Lung (tissue), 13 donors: Measurements from ENCODE around the gene EEF1B2. TPM values are rescaled to one million over a fixed set of nuclear protein-coding genes. Genes with fewer than 3 reads are reported as not detected.

Experiments
- ATAC-seq: fragments of 200-7000 bp; cut with Tn5 transposase; one replicate; pipeline ENCODE4 v1.9.1; 2020; ENCODE audit warnings: moderate number of reproducible peaks; ENCODE audit not compliant: insufficient read depth, low FRiP score
- DNase-seq, 3 donors: peaks; one replicate each; pipeline ENCODE4 v3.0.0-alpha.2; 2013 to 2017
- H3K27ac ChIP-seq, 2 donors: one replicate each; pipeline ENCODE4 v1.5.1; 2013; ENCODE audit warnings: mild to moderate bottlenecking in 2 of 2, moderate library complexity in 2 of 2, control low read depth in 1 of 2, inconsistent platforms in 1 of 2, low read depth in 1 of 2, low read length in 1 of 2
- H3K27me3 ChIP-seq, 3 donors: one replicate each; pipeline ENCODE4 v1.5.1; 2013; ENCODE audit warnings: low read length in 2 of 3; ENCODE audit not compliant: control insufficient read depth in 3 of 3, insufficient read depth in 3 of 3
- H3K36me3 ChIP-seq, 4 donors: one replicate each; pipeline ENCODE4 v1.5.1; 2013; ENCODE audit warnings: low read length in 4 of 4, mild to moderate bottlenecking in 1 of 4, moderate library complexity in 1 of 4; ENCODE audit not compliant: control insufficient read depth in 4 of 4, insufficient read depth in 4 of 4
- H3K4me1 ChIP-seq, 5 donors: one replicate each; pipeline ENCODE4 v1.5.1; 2013; ENCODE audit warnings: low read length in 5 of 5, mild to moderate bottlenecking in 2 of 5, moderate library complexity in 1 of 5; ENCODE audit not compliant: control insufficient read depth in 5 of 5, insufficient read depth in 5 of 5
- H3K4me3 ChIP-seq: one replicate; pipeline ENCODE4 v1.5.1; 2013; ENCODE audit warnings: mild to moderate bottlenecking, control low read depth, moderate library complexity
- H3K9ac ChIP-seq, 2 donors: one replicate each; pipeline ENCODE4 v1.5.1; 2013; ENCODE audit warnings: low read length in 2 of 2, control low read depth in 1 of 2; ENCODE audit not compliant: insufficient read depth in 1 of 2
- H3K9me3 ChIP-seq, 4 donors: one replicate each; pipeline ENCODE4 v1.5.1; 2013; ENCODE audit warnings: low read length in 3 of 4, mild to moderate bottlenecking in 1 of 4, moderate library complexity in 1 of 4; ENCODE audit not compliant: control insufficient read depth in 4 of 4, insufficient read depth in 3 of 4
- CTCF ChIP-seq: IDR thresholded peaks from 2 replicates; pipeline ENCODE4 v1.5.1; 2012; ENCODE audit warnings: mild to moderate bottlenecking; ENCODE audit errors: control extremely low read depth, extremely low read depth
- WGBS, 2 donors: extraction: QIAGEN DNeasy Blood & Tissue Kit; methylation state at CpG; one replicate each; pipeline ENCODE4 v1.1.7; 2013; 5-methylcytosine and 5-hydroxymethylcytosine counted together
- polyA plus RNA-seq, 2 donors: library from polyadenylated mRNA; stranded (reverse); fragments of 200-250 nt; gene quantifications; one replicate each; pipeline ENCODE4 v1.2.1, GENCODE V29; 2013
- small RNA-seq: library from RNA; depleted of rRNA; stranded (forward); fragments of <200 nt; gene quantifications from one replicate; pipeline ENCODE3, GENCODE V24; 2014; ENCODE audit warnings: low replicate concordance
- total RNA-seq, 2 donors: library from RNA; depleted of rRNA in 1 of 2; stranded (reverse); fragments of >200 nt in 1 of 2; gene quantifications; one replicate each; pipeline ENCODE4 v1.2.1, GENCODE V29; 2014 to 2021
- donor health status: control.
- donor health status: control.
- donor health status: Bipolar disorder and iron deficiency.
- donor health status: healthy.
- donor health status: DM: yes; HTN: yes; CAD: no.

EEF1B2 gene
- total and polyA plus RNA-seq, 4 donors: 217 to 737 (median 524) TPM

DNA sequence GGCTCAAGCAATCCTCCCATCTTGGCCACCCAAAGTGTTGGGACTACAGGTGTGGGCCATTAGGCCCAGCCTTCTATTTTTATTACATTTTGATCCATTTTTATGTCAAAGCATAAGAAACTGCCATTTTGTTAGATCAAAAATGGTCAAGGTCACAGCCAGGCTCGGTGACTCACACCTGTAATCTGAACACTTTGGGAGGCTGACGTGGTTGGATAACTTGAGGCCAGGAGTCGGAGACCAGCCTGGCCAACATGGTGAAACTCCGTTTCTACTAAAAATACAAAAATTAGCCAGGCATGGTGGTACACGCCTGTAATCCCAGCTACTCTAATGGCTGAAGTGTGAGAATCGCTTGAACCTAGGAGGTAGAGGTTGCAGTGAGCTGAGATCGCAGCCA, 49.2 kb downstream of the EEF1B2 start:
- no peak overlapping the region for H3K4me3 ChIP-seq
- DNase-seq (no peak), ATAC-seq (no peak)
- no peaks in the 10 kb centered on the region for H3K36me3 ChIP-seq
- WGBS, 2 donors: 94 to 97% methylated on average over 7 of the region's 7 CpGs
- no peak for TF ChIP-seq CTCF
- no peak overlapping the region for H3K27ac ChIP-seq
- no peaks in the 10 kb centered on the region for H3K27me3 ChIP-seq
- no peak overlapping the region for H3K9ac ChIP-seq
- H3K4me1 ChIP-seq: peaks cover 0 to 11% (median 3%) of the 10 kb centered on the region in 5 donors
- peaks cover 0 to 2% (median 0%) of the 10 kb centered on the region in 4 donors for H3K9me3 ChIP-seq

GRCh38 chr2:206211657-206212255, 52.1 kb downstream of the EEF1B2 start:
- DNase-seq (no peak), ATAC-seq (no peak)
- H3K9me3 ChIP-seq: peaks cover 0 to 3% (median 0%) of the 10 kb centered on the region in 4 donors
- no peaks in the 10 kb centered on the region for H3K36me3 ChIP-seq
- WGBS, 2 donors: 88 to 89% methylated on average over 2 of the region's 2 CpGs
- TF ChIP-seq CTCF: no peak
- no peak overlapping the region for H3K4me3 ChIP-seq
- no peaks in the 10 kb centered on the region for H3K27me3 ChIP-seq
- H3K4me1 ChIP-seq: peaks cover 0 to 11% (median 3%) of the 10 kb centered on the region in 5 donors
- no peak overlapping the region for H3K27ac ChIP-seq
- no peak overlapping the region for H3K9ac ChIP-seq

Small RNA genes within 50 kb of the gene (small RNA-seq; reads per million reads assigned to genes)
- gene RF00134 (not detected), gene RF02271 (not detected), gene SNORA41 (not detected), gene SNORD51 (0.23 reads per million, percentile 19 among the genes with 10 or more reads in this experiment)

Other genes starting within 250 kb of the EEF1B2 start
- 10 to 100 TPM; 24.2 to 33.5 TPM for gene INO80D, start 73.7 kb upstream of the EEF1B2 start, total RNA-seq
- 1 to 10 TPM; 1.9 to 3.2 TPM for gene INO80D, start 73.7 kb upstream of the EEF1B2 start, polyA plus RNA-seq
- 10 to 100 TPM; 74.9 to 87.4 TPM for gene NDUFS1, start 451 bp upstream of the EEF1B2 start, total RNA-seq
- gene NDUFS1, start 451 bp upstream of the EEF1B2 start, polyA plus RNA-seq: 10 to 100 TPM; 16.3 to 46.2 TPM
- gene ZDBF2, start 114.8 kb downstream of the EEF1B2 start, total RNA-seq: 10 to 100 TPM in 1 of 2 donors, 1 to 10 TPM in 1; 6.3 to 13.7 TPM
- 1 to 10 TPM; 1.0 to 1.1 TPM for gene ZDBF2, start 114.8 kb downstream of the EEF1B2 start, polyA plus RNA-seq